Embryonic facial prominence (tissue), 1 donor: ENCODE data around the gene CADM2.
A peak's percentile ranks its signal among the peaks of the same experiment; 100 is the strongest.

ENCODE experiments used
- DNase-seq: peaks from one replicate; pipeline ENCODE4 v3.0.0-alpha.2; 2016; ENCODE audit errors: extremely low spot score

Gene CADM2

DNA sequence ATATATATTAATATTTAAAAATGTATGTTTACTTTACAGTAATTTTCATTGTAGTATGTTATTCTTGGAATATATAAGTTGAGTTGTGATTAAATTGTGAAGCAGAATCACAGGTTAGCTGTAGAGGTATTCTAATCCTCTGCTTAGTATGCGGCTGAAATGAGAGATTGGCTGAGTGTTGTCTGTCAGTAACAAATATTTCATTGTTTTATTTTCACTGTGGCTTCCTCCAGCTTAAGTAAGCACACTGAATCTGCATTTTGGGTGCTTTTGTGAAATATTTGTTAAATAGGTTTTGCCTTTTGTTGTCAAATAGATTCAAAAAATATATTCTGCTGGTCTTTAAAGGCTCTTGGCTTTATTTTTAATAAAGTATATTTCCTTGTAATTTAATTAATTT, 357.5 kb downstream of the CADM2 start:
- DNase-seq = no peak

DNA sequence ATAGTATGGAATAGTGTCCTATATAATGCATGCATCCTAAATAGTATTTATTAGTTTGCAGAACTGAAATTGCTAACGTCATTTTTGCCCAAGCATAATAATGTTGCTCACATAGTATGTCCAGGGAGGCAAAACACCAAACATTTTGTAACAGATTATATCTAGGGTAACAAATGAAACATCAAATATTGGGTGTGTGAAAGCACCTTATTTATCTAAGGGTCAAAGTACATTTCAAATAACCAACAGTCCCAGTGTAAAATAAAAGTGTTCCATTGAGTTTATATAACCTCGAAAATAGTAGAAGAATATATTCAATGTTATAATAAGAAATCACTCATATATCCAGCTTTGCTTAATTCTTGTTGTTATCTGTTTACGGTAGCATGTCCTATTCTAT, 363.1 kb downstream of the CADM2 start:
- no peak for DNase-seq

DNA sequence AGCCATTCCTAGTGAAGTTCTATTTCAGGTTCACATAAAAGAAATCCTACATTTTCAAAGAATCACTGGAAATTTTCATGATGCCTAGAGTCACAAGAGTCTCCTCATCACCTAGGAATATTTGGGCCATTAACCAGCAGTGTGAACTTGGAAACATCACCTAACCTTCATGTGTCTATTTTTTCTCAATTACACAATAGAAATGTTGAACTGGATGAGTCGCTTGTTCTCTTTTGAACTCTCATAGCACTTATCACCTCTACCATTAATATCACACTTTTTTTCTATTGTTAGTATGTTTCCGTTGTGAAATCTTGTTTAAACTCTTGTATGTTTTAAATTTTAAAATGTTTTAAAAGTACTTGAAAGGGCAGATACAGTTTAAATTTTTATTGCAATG, 371.3 kb downstream of the CADM2 start:
- DNase-seq = no peak

DNA sequence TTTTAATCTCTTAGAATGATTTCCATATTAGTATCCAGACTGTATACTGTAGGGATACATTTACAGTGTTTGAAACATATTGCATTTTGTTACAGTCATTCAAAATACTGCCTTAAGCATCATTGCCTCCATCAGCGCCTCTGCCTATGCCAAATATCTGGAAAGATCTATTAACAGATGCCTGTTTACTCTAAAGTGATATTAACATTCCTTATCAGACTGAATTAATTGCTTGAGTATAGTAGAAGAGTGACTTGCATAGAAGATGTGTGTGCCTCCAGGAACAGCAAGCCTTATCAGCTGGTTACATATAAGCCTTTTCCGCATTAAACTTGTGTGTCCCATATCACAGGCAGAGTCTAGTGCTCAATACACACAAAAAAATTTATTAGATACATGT, 379.1 kb downstream of the CADM2 start:
- DNase-seq = no peak

DNA sequence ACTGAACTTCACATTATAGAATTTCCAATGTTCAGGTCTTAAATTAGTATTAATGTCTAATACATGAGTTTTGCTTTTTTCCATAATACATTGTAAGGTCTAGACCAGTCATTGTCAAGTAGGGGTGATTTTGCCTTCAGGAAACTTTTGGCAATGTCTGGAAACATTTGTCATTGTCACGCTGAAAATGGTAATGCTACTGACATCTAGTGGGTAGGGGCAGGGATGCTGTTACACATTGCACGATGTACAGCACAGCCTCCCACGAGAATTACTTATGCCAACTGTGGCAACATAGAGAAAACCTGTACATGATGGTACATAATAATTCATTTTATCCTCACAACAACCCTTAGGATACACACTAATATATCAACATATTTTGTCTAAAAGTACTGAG, 384.1 kb downstream of the CADM2 start:
- no peak for DNase-seq

DNA sequence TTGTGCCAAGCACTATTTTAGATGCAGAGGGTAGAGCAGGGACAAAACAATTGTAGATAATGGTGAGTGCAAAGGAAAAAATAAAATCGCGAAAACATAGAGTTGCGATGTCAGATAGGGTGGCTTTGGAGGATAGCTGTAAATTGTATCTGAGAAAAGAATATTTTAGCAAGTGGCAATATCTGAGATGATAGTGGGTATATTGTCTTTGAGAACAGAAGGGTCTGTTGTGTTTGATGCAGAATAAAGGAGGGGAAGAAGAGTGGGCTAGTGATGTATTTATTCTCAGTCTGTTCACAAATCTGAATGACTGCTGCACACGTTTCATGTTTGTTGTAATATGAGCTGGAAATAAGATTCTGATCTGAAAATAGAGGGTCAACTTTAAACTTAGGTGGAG, 396.8 kb downstream of the CADM2 start:
- DNase-seq = no peak

DNA sequence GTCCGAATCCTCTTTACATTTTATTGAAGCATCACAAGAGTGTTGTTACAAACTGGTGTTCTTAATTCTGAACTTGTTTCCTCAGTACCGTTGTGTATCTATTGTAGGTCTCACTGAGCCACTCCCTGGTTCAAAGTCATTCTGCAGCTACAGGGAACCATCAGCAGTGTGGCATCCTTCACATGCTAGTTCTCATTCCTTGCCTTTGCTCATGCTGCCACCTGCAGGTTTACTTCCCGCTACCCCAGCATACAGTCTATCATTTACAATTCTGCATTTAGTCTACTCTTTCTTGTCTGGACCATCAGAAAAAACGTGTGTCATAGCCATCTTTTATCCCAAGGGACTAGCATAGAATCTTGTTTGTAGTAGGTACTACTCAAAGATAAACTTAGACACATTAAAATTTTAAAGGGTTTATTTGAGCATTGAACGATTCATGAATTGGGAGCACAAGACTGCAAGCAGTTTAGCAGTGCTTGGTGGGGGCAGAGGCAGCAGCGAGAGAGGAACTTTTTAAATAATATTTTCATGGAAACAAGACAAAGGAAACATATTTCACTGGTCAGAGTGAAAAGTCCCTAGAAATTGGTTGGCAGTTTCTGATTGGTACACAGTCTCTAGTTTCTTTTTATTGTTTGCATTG, 402.1 kb downstream of the CADM2 start:
- DNase-seq = no peak

DNA sequence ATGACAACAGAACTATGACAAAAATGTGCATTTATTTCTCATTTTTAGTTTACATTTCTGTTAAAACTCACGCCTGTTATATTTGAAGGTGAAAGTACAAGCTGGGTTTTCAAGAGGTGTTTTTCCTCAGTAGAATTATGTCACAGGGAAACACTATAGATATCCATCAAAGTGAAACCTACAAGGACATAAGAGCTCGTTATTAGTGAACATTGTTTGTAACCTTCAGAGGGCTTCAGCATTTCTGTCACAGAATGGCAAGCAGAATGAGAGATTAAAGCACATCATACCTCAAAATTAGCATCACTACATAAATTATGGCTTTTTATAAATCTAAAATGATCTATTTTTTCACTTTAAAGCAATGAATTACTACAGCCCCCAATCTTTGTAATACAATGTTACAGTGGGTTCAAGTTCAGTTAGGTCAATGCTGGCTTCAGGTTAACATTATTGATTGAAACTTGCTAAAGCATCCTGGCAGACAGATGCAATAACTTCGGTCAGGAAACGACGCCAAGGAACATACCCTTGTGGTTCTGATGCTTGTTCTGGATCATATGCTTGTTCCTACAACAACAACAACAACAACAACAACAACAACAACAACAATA, 405.6 kb downstream of the CADM2 start:
- no peak for DNase-seq

DNA sequence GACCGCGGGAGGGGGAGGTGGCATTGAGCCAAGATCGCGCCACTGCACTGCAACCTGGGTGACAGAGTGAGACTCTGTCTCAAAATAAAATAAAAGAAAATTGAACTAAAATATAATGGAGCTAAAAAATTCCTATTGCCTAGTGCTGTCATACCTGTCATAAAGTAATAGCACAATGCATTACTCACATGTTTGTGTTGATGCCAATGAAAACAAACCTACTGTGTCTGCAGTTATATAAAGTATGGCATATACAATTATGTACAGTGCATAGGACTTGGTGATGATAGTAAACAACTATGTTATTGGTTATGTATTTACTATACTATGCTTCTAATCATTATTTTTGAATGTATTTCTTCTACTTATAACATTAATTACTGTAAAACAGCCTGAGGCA, 411.6 kb downstream of the CADM2 start:
- DNase-seq = no peak

DNA sequence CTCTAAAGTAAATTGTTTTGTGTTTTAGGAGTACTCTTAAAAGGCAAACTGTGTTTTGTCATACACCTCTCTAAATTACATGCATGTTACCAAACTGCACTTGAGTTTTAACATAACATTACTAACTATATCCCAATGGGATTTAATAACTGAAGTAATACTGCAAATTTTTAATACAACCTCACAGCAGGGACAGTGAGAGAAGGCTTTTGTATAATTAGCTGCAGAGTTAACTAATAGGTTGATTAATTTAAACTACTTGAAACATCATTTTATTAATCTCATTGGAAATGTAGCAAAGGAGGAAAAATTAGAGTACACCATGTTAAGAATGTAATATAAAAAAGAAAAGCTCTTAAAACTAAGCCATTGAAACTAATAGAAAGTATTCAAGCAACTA, 417.3 kb downstream of the CADM2 start:
- no peak for DNase-seq

DNA sequence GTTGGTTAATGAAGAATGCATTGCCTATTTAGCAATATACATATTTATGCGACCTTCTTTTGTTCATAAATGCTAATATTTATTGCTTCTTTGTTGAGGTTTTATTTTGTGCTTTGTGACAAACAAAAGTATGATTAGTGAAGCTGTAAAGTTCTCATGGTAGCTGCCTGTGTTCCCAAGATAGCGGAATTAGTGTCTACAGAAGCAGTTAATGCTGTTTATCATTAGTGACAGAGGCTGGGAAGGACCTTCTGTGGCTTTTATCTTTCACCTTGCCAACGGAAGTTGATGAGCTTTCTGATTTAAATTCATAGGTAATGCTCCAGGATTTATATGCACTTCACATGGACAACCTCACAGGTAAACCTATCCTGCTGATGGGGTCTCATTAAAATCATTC, 418.3 kb downstream of the CADM2 start:
- no peak for DNase-seq

DNA sequence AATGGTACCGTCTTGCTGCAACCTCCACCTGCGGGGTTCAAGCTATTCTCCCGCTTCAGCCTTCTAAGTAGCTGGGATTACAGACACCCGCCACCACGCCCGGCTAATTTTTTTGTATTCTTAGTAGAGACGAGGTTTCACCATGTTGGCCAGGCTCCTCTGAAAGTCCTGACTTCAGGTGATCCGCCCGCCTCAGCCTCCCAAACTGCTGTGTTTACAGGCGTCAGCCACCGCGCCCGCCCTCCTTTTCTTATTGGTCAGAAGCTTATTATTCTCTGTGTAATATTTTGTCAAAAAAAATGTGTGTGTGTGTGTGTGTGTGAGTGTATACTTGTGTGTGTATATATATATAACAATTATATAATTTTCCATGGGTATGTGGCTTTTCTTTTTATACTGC, 425.6 kb downstream of the CADM2 start:
- DNase-seq = no peak

DNA sequence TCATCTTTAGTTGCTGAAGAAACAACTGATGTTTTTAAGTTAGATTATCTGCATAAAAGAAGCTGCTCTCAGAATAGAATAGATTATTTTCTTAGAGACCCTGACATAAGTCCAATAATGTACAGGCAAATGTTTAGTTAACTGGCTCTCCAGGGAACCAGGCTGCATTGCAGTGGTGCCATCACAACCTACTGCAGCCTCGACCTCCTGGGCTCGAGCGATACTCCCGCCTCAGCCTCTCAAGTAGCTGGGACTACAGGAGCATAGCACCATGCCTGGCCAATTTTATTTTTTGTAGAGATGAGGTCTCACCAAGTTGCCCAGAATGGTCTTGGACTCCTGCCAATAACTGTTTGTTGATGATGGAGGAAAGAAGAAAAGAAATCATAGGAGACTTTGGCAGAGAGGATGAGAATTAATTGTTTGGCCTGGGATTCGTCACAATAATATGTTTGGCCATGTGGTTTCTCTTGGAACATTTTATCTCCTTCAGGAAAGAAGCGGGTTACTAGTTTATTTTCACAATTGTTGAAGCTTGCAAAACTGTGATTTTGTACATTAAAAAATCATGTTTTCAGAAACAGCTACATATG, 429.2 kb downstream of the CADM2 start:
- no peak for DNase-seq

DNA sequence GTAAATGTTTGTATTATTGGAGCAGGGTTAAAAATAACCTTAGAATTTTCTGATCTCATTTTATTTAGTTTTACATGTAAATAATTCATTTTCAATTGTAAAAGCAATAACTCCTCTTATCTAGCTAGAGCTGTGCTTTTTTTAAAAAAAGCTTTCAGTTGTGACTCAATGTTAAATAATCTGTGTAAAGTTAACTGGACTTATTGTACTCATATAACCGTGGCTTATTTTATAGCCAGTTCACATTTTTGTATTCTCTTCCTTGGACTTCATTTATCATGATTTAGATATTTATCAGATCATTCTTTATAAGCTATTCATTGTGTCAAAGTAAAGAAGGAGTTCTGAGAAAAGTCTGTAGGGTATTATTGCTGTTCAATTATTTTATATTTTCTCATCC, 435.6 kb downstream of the CADM2 start:
- DNase-seq = no peak

DNA sequence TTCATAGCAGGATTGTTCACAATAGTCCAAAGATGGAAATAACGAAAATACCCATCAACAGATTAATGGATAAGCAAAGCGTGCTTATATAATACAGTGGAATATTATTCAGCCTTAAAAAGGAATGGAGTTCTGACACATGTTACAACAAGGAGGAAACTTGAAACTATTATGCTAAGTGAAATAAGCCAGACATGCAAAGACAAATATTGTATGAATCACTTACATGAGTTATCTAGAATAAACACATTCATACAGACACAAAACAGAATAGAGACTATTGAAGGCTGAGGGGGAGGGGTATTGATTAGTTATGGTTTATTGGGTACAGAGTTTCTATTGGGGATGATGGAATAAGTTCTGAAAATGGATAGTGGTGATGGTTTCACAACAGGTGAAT, 438.6 kb downstream of the CADM2 start:
- no peak for DNase-seq

DNA sequence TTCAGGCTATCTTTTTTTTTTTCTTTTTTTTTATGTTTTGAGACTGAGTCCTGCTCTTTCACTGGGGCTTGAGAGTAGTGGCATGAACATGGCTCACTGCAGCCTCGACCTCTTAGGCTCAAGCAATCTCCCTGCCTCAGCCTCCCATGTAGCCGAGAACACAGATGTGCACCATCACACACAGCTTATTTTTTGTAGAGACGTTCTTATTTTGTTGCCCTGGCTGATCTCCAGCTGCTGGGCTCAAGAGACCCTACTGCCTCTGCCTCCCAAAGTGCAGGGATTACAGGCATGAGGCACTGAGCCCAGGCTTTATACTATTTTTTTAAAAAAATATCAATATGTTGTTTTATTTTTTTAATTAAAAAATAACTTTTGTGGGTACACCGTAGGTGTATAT, 467.3 kb downstream of the CADM2 start:
- DNase-seq = no peak

DNA sequence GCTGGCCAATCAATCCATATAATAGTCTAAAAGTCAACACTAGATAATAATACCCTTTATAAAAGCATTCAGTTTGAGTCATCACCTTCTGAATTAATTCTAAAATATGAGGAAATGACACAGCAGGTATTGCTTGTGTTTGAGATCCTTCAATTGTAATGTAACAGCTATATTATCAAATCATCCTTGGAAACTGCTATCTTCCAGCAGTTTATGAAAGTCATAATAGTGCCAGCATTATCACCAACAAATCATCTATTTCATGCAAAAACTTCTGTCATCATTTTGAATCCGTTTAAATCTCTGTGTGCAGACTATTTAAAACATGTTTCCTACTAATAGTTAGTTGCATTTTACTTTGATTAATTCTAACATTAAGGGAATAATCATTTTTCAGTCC, 468.7 kb downstream of the CADM2 start:
- DNase-seq = no peak

DNA sequence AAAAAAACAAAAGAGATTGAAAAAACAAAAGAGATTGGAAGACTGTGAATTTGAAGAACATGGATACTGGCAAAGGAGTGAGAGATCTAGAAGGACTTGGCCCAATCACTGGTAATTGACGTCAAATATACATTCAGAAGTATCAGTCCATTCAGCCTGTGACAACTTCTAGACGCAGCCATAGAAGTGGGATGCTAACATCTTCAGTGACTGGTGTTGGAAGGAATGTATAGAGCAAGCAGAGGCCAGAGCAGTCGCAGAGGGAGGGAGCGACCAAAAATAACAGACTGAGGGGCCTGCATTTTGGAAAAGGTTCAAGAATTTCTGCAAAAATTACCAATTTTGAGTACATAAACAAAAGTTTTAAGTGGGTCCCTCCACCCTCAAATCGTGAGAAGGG, 473.3 kb downstream of the CADM2 start:
- no peak for DNase-seq

DNA sequence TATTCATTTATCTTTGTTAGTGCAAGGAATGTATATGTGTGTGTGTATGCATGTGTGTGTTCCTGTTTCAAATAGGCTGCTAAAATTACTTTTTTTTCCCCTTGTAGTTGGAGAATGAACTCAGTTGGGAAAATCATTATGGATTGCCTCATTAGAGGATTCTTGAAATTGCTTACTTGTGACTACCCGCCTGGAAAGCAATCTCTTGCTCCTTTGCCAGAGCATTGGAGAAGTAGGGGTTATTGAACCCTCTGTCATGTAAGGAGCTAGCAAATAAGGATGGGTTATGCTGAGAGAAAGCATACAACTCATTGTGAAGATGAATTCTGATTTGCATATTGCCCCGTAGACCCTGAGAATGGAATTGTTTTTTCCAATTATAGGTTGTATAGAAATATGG, 474.5 kb downstream of the CADM2 start:
- no peak for DNase-seq

DNA sequence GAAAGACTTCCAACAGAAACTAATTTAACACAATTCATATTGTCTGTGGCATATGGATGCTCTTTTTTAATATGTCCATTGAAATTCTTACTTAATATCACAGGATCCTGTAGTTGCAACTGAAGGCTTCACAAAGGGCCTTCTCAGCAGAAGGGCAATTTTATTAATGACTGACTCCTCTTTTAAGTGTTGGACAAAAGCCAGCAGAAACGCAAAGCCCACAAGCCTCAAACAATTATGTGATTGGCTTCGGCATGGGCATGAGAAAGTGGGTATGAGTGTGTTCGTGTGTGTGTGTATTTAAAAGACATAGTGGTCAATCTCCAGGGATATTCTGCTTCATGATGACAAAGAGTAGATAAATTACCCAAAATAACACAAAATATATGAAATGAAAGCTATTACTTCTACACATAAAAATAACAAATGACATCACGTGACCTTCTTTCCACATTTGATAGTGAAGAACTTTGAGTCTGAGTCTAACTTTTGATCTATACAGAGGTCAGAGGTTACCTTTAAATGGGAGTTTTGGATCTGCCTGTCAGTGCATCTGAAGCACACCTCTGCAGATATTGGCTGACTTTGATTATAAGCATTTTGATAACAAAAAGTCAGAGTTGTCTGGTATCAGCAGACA, 496.9 kb downstream of the CADM2 start:
- no peak for DNase-seq

DNA sequence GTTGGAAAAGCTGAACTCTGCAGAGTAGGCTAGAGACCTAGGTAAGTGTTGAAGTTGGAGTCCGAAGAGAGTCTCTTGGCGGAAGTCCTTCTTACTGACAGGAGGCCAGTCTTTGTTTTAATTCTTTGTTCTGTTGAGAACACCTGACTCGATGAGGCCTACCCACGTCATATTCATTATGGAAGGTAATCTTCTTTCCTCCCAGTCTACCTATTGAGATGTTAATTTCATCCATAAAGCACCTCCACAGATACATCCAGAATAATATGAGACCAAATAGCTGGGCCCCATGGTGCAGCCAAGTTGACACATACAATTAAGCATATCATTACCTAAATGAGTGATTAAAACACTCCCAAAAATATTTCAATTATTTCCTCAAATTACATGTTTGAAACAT, 515.5 kb downstream of the CADM2 start:
- no peak for DNase-seq

DNA sequence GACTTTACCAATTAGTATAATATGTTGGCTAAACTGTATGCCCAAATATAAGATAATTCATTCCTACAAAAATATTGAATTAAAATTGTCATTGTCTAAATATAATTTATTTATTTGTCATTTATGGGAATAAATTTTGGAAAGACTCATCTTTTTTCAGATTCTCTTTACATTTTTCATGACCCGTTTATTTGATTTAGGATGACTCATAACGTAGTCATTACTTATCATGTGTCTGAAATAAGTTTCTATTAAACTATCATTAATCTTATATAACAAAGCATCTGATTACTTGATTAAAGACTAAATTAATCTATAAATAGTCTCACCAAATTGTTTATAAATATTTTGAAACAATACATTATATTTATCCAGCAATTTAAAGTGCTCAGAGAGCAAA, 516.6 kb downstream of the CADM2 start:
- DNase-seq = no peak

DNA sequence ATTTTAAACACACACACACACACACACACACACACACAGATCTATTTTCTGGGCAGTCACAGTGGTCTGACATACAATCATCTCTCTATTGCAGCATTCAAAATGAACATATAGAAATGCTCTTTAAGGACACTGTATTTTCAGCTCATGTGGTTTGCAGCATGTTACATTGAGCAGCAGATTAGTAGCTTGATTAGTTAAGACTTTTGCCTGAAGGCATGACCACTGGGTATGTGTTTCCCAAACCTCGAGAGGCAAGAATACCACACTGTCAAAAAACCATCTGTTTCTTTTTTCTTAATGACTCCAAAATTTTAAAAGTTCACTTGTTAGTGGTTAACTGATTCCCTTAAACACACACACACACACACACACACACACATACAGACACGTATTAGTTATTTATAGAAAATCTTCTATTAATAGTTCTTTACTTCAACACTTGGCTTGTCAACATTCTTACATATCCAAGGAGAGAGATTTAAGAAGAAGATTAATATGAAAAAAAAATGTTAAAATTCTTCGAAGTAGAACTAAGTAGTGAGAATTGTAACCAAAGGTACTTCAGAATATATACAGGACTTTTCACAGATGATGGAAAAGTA, 518.2 kb downstream of the CADM2 start:
- DNase-seq = peak; percentile 17
